Astrocyte (in vitro differentiated cells and primary cell): ENCODE results near the gene KCTD11.

Source experiments
- EZH2 ChIP-seq: IDR thresholded peaks from 2 replicates; pipeline ENCODE4 v1.6.1; 2012; ENCODE audit warnings: mild to moderate bottlenecking, low read length, inconsistent platforms; ENCODE audit not compliant: insufficient read depth
- TF ChIP-seq, protein P1 (sequence below): IDR thresholded peaks from 2 replicates; pipeline ENCODE4 v1.5.1; 2011; ENCODE audit warnings: low read depth, mild to moderate bottlenecking, inconsistent platforms, low read length, moderate library complexity; ENCODE audit not compliant: insufficient read depth

DNA sequence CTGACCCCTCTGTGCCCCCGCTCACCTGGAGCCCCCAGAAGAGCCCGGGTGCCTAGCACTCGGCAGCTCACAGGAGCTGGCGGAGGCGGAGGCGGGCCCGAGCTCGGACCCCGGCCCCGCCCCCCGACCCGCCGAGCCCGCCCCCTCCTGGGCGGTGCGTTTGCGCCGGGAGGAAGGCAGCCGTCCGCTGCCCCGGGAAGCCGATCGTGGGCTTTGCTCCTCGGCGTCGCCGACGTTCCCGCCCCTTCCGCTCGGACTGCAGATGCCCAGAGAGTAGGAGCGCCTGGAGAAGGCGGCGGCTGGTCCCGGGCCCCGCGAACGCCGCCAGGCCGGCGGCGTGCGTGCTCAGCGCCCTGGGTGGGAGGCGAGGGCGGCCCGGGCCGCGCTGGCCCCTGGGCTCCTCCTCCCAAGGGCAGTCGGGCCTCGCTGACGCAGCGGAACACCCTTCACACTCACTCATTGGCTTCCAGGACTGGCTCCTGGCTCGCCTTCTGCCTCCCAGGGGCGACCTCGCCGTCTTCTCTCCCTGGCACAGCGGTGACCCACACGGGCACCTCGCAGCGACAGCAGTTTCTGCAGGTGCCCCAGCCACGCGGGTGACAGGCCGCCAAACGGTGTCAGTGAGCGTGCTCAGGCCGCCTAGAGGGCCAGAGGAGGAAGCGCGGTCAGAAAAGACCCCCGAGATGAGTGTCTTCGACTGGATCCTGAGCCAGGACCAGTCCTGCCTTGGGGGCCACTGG is 42.7 kb downstream of the KCTD11 start, which contains the start of gene PLSCR3:
- TF ChIP-seq, protein P1, sequence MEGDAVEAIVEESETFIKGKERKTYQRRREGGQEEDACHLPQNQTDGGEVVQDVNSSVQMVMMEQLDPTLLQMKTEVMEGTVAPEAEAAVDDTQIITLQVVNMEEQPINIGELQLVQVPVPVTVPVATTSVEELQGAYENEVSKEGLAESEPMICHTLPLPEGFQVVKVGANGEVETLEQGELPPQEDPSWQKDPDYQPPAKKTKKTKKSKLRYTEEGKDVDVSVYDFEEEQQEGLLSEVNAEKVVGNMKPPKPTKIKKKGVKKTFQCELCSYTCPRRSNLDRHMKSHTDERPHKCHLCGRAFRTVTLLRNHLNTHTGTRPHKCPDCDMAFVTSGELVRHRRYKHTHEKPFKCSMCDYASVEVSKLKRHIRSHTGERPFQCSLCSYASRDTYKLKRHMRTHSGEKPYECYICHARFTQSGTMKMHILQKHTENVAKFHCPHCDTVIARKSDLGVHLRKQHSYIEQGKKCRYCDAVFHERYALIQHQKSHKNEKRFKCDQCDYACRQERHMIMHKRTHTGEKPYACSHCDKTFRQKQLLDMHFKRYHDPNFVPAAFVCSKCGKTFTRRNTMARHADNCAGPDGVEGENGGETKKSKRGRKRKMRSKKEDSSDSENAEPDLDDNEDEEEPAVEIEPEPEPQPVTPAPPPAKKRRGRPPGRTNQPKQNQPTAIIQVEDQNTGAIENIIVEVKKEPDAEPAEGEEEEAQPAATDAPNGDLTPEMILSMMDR: peak; percentile 21
- TF ChIP-seq EZH2: no peak
